ENCODE measurements around the gene CYP4F11. TPM values are rescaled to one million over a fixed set of nuclear protein-coding genes. Genes with fewer than 3 reads are reported as not detected.
"Not testable (repeated sequence)": the region's sequence is repeated elsewhere in the genome, so short reads cannot be mapped to it uniquely, and the experiment has no call there.

Gene CYP4F11
- total and polyA plus RNA-seq, 2 of the 13 experiments (the other 11 are each of a cell fraction or from before 2014, with no cell fraction given), result 7.8 to 8.4 TPM

GRCh38 chr19:15911599-15912235 lies 22.6 kb downstream of the CYP4F11 start:
- no peak overlapping the region for H3K4me2 ChIP-seq (ENCODE audit: low read depth, low read length)
- no peak overlapping the region for H2AFZ ChIP-seq (ENCODE audit: low read length)
- CTCF ChIA-PET (ENCODE audit: low intra/inter-chr PET ratio, low total read pairs), result no interaction called here
- BruUV-seq (replicated peaks), result no TSS peak
- no peak for TF ChIP-seq HMGXB4 (CRISPR knock-in tag; IDR thresholded peaks at IDR 0.05; ENCODE audit: borderline replicate concordance in 1 of 2, low read depth in 1 of 2)
- intact Hi-C loops (cut with micrococcal nuclease; ENCODE audit: unreplicated experiment), result no loop called here
- H3K9ac ChIP-seq (ENCODE audit: insufficient read depth, low read depth, low read length), result no peak overlapping the region
- H3K4me3 ChIP-seq (replicated peaks in 1 of 3; ENCODE audit: insufficient read depth in 1 of 3, low read depth in 2 of 3, low read length in 3 of 3), result no peak overlapping the region
- POLR2A ChIA-PET, result no interaction called here
- no peak overlapping the region for H3K27ac ChIP-seq (ENCODE audit: extremely low read length, insufficient read depth, low read length)
- H3K36me3 ChIP-seq (replicated peaks in 1 of 2; ENCODE audit: control insufficient read depth in 1 of 2, insufficient read depth in 2 of 2, low read length in 2 of 2), result peaks cover 3 to 17% of the 10 kb centered on the region in 2 experiments; a peak in 3 of 5 replicates
- H3K4me1 ChIP-seq (ENCODE audit: insufficient read depth, low read length), result no peaks in the 10 kb centered on the region
- no peaks in the 10 kb centered on the region for H3K79me2 ChIP-seq (ENCODE audit: insufficient read depth, low read length)
- no peaks in the 10 kb centered on the region for H3K27me3 ChIP-seq (ENCODE audit: control insufficient read depth in 1 of 2, insufficient read depth in 2 of 2, low read length in 2 of 2)
- peaks cover 14% of the 10 kb centered on the region; the same call in 1 of the 2 replicates for H3K9me3 ChIP-seq (ENCODE audit: low read length)
- ATAC-seq (no peak), FAIRE-seq (no peak), DNase-seq (ENCODE audit: low spot score) (no peak)
- 95% methylated on average over 31 of the region's 44 CpGs for WGBS (ENCODE audit: low lambda C conversion rate)
- H4K20me1 ChIP-seq (ENCODE audit: insufficient read depth, low read length), result no peaks in the 10 kb centered on the region
- in situ Hi-C loops (cut with HindIII; ENCODE audit: extremely low pct_ligation_motif_present, low pct_unique_long_range_greater_than_20kb), result no loop called here

- Histone ChIP-seq H3K9ac (ENCODE audit: insufficient read depth, low read depth, low read length) (no peak overlapping the region), H3K9me3 (ENCODE audit: low read length) (no peaks in the 10 kb centered on the region), H3K4me2 (ENCODE audit: low read depth, low read length) (no peak overlapping the region), H3K27me3 (ENCODE audit: control insufficient read depth in 1 of 2, insufficient read depth in 2 of 2, low read length in 2 of 2) (no peaks in the 10 kb centered on the region), H3K4me1 (ENCODE audit: insufficient read depth, low read length) (no peaks in the 10 kb centered on the region), H4K20me1 (ENCODE audit: insufficient read depth, low read length) (no peaks in the 10 kb centered on the region), H3K4me3 (replicated peaks in 1 of 3; ENCODE audit: insufficient read depth in 1 of 3, low read depth in 2 of 3, low read length in 3 of 3) (no peak overlapping the region), H3K79me2 (ENCODE audit: insufficient read depth, low read length) (no peaks in the 10 kb centered on the region), H2AFZ (ENCODE audit: low read length) (no peak overlapping the region), H3K36me3 (replicated peaks in 1 of 2; ENCODE audit: control insufficient read depth in 1 of 2, insufficient read depth in 2 of 2, low read length in 2 of 2) (no peaks in the 10 kb centered on the region), H3K27ac (ENCODE audit: extremely low read length, insufficient read depth, low read length) (no peak overlapping the region)
- ChIA-PET POLR2A (no interaction called here), CTCF (ENCODE audit: low intra/inter-chr PET ratio, low total read pairs) (no interaction called here)
- intact Hi-C loops (cut with micrococcal nuclease; ENCODE audit: unreplicated experiment), result no loop called here
- TF ChIP-seq MAFF (IDR thresholded peaks at IDR 0.05; ENCODE audit: low read depth, low read length) (peak; percentile 38; the same call in 1 of the 2 replicates), MAFK (conservative IDR thresholded peaks at IDR 0.05 in 1 of 2, IDR thresholded peaks at IDR 0.05 in 1 of 2; ENCODE audit: low read length in 2 of 2) (peak in 1 of 2 experiments; percentile 67; a peak in 3 of 4 replicates), DNMT1 (CRISPR knock-in tag; IDR thresholded peaks at IDR 0.05) (no peak)
- no peak for ATAC-seq
- DNase-seq (ENCODE audit: low spot score), result no peak
- no peak for FAIRE-seq
- BruUV-seq (replicated peaks), result no TSS peak
- in situ Hi-C loops (cut with HindIII; ENCODE audit: extremely low pct_ligation_motif_present, low pct_unique_long_range_greater_than_20kb), result no loop called here
Observed at GRCh38 chr19:15905026-15905425, 29.3 kb downstream of the CYP4F11 start.

DNA sequence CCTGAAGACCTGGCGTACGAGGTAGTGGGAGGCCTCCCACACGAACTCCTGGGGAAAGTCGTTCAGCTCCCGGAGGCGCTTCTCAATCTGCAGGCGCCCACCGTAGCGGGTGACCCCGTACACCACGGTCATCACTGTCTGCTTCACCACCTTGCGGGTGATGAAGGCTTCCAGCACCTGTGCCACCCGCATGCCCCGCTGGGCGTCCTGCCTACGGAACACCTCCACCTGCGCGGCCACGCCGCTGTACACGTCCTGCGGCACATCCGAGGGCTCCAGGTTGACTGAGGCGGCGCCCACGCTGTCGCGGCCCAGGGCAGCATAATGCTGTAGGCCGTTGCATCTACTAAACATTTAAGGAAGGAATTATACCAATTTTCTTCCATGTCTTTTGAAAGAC lies 31.4 kb downstream of the CYP4F11 start:
- H3K27me3 ChIP-seq (ENCODE audit: control insufficient read depth in 1 of 2, insufficient read depth in 2 of 2, low read length in 2 of 2); H3K36me3 ChIP-seq (replicated peaks in 1 of 2; ENCODE audit: control insufficient read depth in 1 of 2, insufficient read depth in 2 of 2, low read length in 2 of 2); CTCF ChIA-PET (ENCODE audit: low intra/inter-chr PET ratio, low total read pairs); H3K4me2 ChIP-seq (ENCODE audit: low read depth, low read length); ATAC-seq; H3K9me3 ChIP-seq (ENCODE audit: low read length); H3K9ac ChIP-seq (ENCODE audit: insufficient read depth, low read depth, low read length); H3K4me3 ChIP-seq (replicated peaks in 1 of 3; ENCODE audit: insufficient read depth in 1 of 3, low read depth in 2 of 3, low read length in 3 of 3); H3K4me1 ChIP-seq (ENCODE audit: insufficient read depth, low read length); H2AFZ ChIP-seq (ENCODE audit: low read length); DNase-seq (ENCODE audit: low spot score); in situ Hi-C loops (cut with HindIII; ENCODE audit: extremely low pct_ligation_motif_present, low pct_unique_long_range_greater_than_20kb); H3K79me2 ChIP-seq (ENCODE audit: insufficient read depth, low read length); H4K20me1 ChIP-seq (ENCODE audit: insufficient read depth, low read length); POLR2A ChIA-PET; intact Hi-C loops (cut with micrococcal nuclease; ENCODE audit: unreplicated experiment); FAIRE-seq; BruUV-seq (replicated peaks); H3K27ac ChIP-seq (ENCODE audit: extremely low read length, insufficient read depth, low read length): not testable (repeated sequence)
- WGBS (ENCODE audit: low lambda C conversion rate), result 80% methylated on average over 16 of the region's 29 CpGs

Data from HepG2 (cell line).